GM21381 (cell line): ENCODE measurements around the gene MCRIP2.

ENCODE experiments used
- ATAC-seq: cut with Tn5 transposase; IDR thresholded peaks from one replicate; pipeline ENCODE4 v1.9.1; 2021; ENCODE audit warnings: mild to moderate bottlenecking, moderate library complexity; ENCODE audit not compliant: unreplicated experiment

MCRIP2 gene

GRCh38 chr16:667780-668518 is 26.3 kb downstream of the MCRIP2 start, which contains the start of gene RHOT2:
Gene RHOT2, plus strand, starts transcription at chr16:668132. Its CDS starts 68 bp downstream, at chr16:668200.
- ATAC-seq: peak; percentile 83

GRCh38 chr16:668519-669171 is 27.0 kb downstream of the MCRIP2 start:
- no peak for ATAC-seq

GRCh38 chr16:669666-670065 is 28.0 kb downstream of the MCRIP2 start:
- no peak for ATAC-seq

DNA sequence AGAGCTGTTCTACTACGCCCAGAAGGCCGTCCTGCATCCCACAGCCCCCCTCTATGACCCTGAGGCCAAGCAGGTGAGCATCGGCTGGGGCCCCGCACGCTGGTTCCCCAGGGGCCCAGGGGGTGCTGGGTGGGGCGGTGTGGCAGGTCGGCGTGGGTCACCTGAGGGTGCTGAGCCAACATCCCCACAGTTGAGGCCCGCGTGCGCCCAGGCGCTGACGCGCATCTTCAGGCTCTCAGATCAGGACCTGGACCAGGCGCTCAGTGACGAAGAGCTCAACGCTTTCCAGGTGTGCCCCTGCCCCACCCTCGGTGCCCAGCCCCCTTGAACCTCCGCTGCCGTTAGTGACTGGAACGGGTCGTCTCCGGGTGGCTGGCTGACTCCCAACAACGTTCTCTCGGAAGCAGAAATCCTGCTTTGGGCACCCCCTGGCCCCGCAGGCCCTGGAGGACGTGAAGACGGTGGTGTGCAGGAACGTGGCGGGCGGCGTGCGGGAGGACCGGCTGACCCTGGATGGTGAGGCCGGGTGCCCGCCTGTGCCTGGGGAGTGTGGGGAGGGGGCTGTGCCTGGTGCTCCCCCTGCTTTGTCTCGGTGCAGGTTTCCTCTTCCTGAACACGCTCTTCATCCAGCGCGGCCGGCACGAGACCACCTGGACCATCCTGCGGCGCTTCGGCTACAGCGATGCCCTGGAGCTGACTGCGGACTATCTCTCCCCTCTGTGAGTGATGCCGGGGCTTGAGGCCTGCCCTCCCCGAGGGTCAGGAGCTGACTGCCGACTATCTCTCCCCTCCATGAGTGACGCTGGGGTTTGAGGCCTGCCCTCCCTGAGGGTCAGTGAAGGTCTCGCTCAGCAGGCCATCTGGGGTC is 29.1 kb downstream of the MCRIP2 start:
- ATAC-seq: no peak

DNA sequence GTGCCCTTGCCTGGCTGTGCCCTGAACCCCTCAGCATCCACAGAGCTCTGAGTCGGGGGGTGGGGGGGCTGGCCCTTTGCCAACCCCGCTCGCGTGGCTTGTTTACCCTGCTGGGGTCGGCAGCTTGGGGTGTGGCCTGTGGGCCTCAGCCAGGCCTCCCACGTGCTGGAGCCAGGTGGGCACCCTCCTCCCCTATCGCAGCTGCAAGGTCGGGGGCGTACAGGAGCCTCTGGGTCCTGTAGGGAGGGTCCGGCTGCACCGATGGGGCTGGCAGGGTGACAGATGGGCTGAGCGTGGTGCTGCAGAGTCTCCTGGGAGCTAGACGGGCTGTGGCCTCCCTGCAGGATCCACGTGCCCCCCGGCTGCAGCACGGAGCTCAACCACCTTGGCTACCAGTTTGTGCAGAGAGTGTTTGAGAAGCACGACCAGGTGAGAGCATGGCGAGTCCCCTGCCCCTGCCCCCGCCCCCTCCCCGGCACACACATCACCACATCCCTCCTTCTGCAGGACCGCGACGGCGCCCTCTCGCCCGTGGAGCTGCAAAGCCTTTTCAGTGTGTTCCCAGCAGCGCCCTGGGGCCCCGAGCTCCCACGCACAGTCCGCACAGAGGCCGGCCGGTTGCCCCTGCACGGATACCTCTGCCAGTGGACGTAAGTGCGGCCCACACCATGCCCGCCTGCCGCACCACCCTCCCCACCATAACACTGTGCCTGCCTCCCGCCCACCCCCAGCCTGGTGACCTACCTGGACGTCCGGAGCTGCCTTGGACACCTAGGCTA is 29.9 kb downstream of the MCRIP2 start:
- no peak for ATAC-seq

DNA sequence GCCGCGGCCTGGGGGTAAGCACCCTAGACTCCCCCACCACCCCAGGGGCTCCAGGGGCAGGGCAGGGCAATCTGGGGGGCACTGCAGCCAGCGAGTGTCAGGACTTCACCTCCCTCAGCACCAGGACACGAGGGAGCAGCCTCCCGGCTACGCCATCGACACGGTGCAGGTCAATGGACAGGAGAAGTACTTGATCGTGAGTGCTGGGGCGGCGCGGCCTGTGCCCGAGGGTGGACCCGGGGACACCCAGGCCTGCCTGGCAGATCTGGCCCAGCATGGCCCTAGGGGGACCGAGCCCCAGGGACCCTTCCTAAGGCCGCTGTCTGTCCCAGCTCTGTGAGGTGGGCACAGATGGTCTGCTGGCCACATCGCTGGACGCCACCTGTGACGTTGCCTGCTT is 30.7 kb downstream of the MCRIP2 start:
- no peak for ATAC-seq

GRCh38 chr16:672851-673250 is 31.2 kb downstream of the MCRIP2 start:
- no peak for ATAC-seq

GRCh38 chr16:673399-673991 is 31.9 kb downstream of the MCRIP2 start:
- ATAC-seq: no peak

DNA sequence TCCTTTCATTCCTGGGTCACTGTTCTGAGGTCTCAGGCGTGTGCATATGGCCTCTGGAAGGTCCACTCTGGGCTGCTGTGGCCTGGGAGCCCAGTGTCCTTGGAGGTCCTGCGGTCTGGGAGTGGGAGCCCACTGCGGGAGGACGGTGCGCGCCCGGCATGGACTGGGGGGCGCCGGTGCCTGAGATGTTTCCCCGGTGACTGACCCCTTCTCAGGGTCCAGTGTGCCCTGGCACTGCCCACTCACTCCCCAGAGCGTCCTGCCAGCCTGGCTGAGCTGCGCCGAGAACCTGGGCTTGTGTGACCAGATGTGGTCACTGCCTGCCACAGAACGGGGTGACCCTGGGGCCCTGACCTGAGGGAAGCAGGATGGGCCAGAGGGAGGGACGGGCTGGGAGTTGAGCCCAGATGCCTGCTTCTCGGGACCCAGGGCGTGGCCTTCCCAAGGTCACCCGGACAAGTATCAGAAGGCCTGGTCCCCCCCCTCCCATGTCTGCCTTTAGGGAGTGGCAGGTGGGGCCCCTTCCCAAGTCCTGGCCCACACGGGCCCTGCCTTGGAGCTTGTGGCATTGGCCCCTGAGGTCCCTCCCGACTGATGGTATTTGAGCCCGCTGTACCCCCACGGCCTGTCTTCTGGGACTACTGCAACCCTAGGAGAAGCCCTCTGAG is 32.7 kb downstream of the MCRIP2 start:
- ATAC-seq: no peak

DNA sequence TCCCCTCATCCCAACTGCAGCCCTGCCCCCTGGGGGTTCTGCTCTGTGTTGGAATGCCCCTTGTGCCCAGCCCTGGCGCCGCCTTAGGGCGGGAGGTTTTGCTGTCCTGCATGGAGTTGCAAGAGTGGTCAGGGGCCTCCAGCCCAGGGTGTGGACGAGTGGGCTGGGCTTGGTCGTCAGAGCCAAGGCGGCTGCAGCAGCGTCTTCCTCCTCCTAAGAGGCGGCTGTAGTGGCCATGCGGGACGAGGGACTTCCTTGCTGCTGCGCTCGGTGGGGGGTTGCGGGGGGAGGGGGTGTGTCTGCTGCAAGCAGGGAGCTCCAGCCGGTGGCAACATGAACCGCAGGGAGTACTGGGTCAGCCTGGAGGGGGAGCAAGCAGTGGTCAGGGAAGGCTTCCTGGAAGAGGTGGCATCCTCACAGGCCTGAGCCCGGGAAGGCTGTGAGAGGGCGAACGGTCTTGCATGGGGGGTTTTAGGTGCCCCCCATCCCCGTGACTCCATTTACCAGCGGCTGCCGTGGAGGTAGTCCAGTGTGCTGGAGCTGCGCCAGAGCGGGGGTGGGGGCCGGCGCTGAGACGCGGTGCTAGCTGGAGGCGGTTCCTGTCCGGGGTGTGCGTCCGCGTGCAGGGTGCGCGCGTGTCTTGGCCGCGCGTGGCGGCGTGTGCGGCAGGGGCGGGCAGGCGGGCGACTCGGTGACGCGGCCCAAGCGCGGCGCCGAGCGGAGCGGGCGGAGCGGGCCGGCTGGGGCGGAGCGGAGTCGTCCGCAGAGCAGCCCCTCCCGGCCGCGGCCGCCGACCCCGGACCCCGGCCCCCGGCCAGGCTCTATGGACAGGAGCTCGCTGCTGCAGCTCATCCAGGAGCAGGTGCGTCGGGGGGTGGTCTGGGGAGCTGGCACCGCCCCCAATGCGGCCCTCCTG is 33.6 kb downstream of the MCRIP2 start, which contains the start of gene RHBDL1:
TSS of gene RHBDL1 (plus strand) at position 704 of the 916 bp plus-strand sequence. CDS start at position 824, 120 bp downstream.
- no peak for ATAC-seq

DNA sequence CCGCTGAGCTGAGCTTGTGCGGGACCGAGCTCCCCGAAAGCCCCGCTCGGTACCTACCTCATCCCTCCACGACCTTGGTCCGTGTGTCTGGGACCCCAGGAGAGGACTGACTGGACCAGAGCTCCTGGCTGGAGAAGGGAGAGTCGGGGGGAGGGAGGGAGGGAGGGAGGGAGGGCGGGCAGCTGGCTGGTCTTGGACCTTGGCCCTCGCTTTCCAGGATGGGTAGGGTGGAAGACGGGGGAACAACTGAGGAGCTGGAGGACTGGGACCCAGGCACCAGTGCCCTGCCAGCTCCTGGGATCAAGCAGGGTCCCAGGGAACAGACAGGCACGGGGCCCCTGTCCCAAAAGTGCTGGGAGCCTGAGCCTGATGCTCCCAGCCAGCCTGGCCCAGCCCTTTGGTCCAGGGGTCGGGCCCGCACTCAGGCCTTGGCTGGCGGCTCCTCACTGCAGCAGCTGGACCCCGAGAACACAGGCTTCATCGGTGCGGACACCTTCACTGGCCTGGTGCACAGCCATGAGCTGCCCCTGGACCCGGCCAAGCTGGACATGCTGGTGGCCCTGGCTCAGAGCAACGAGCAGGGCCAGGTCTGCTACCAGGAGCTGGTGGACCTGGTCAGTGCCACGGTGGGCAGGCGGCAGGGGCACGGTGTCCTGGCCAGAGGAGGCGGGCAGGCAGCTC is 34.4 kb downstream of the MCRIP2 start:
- ATAC-seq: no peak

GRCh38 chr16:676565-676902 is 34.9 kb downstream of the MCRIP2 start:
- no peak for ATAC-seq

DNA sequence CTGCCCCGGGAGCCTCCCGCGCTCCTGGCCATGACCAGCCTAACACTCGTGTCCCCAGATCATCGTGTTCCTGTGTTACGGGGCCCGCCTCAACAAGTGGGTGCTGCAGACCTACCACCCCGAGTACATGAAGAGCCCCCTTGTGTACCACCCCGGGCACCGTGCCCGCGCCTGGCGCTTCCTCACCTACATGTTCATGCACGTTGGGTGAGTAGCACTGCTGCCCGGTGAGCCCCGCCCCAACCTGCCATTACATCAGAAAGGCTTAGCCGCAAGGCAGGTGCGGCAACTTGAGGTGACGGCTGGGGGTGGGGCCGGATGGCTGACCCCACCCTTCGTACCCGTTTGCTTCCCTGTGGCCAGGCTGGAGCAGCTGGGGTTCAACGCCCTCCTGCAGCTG is 35.3 kb downstream of the MCRIP2 start:
- no peak for ATAC-seq

DNA sequence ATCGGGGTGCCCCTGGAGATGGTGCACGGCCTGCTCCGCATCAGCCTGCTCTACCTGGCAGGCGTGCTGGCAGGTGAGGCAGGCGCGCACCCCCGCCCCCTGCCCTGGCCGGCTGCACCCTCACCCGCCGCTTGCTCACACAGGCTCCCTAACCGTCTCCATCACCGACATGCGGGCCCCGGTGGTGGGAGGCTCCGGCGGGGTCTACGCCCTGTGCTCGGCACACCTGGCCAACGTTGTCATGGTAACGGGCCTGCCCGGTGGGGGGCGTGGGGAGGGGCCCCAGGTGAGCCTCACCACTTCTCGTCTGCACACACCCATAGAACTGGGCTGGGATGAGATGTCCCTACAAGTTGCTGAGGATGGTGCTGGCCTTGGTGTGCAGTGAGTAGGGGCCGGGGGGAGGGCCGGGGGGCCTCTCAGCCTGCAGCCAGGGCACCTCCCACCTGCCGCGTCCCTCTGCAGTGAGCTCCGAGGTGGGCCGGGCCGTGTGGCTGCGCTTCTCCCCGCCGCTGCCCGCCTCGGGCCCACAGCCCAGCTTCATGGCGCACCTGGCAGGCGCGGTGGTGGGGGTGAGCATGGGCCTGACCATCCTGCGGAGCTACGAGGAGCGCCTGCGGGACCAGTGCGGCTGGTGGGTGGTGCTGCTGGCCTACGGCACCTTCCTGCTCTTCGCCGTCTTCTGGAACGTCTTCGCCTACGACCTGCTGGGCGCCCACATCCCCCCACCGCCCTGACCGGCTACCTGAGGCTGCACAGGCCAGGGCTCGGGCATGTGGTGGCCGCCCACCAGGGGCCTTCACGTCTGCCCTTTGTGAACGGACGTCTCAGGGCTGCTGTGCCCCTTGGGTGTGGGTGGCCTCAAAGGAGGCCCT is 35.9 kb downstream of the MCRIP2 start:
- no peak for ATAC-seq

GRCh38 chr16:678209-678857 is 36.7 kb downstream of the MCRIP2 start:
- no peak for ATAC-seq

DNA sequence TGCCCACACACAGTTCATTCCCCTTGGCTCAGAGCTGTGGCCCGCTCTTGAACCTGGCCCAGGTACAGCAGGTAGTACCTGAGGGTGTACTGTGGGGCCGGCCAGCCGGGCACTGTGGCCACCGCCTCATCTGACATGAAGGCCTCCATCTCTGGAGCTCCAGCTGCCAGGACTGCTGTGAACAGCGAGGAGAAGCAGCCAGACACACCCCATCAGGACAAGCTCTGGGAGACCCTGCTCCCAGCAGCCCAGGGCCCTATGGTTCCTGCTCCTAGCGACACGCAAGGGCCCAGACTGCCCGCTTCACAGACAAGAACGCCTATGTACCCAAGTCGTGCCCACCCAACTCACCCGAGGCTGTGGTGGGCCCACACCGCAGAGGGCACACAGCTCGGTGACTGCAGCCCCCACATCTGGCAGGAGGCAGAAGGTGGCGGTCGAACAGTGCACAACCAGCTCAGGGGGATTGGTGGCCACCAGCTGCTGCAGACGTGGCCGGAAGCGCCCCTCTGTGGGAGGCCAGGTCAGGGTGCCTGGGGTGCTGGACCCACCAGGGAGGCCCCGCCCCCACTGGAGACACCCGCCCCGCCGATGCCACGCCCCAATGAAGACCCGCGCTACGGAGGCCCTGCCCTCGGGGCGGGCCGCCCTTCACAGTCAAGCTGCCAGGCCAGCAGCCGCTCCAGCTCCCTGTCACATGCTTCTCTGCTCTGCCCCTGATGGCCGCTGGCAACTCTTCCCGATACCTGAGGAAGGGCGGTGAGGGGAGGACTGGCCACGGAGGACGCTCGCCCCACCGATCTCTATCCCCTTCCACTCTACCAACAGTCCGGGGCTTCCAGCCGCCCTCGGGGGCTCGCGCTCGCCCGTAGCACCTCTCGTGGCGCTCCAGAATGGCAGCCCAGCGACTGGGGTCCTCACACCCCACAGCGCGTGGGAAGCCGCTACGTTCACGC is 37.5 kb downstream of the MCRIP2 start:
- ATAC-seq: no peak
